ENCODE results near the gene TAL2. TPM values are rescaled to one million over a fixed set of nuclear protein-coding genes. Genes with fewer than 3 reads are reported as not detected.

The TAL2 gene
- polyA plus RNA-seq, 1 of the 3 experiments (the other 2 are of a cell fraction), result 0.15 TPM

GRCh38 chr9:105711867-105712266, 49.6 kb downstream of the TAL2 start:
- Histone ChIP-seq H3K36me3 (replicated peaks in 1 of 2; ENCODE audit: control insufficient read depth in 1 of 2, insufficient read depth in 2 of 2, low read length in 1 of 2) (peaks cover 2% of the 10 kb centered on the region in 2 experiments), H3K4me1 (ENCODE audit: control insufficient read depth in 1 of 2, insufficient read depth in 2 of 2, low read depth in 1 of 2, low read length in 1 of 2) (no peaks in the 10 kb centered on the region), H3K9me2 (no peaks in the 10 kb centered on the region), H2AFZ (ENCODE audit: low read depth) (no peak overlapping the region), H3K79me2 (ENCODE audit: insufficient read depth) (no peaks in the 10 kb centered on the region), H3F3A (replicated peaks; ENCODE audit: insufficient read depth) (no peaks in the 10 kb centered on the region), H3K27me3 (ENCODE audit: insufficient read depth) (no peaks in the 10 kb centered on the region), H4K20me1 (ENCODE audit: insufficient read depth) (no peaks in the 10 kb centered on the region), H3K4me2 (no peak overlapping the region), H3K4me3 (ENCODE audit: low read depth in 2 of 2, low read length in 1 of 2) (no peak overlapping the region), H3K27ac (ENCODE audit: low read depth in 2 of 2, low read length in 1 of 2) (no peak overlapping the region), H3K9me3 (no peaks in the 10 kb centered on the region), H3K9ac (no peak overlapping the region)
- WGBS (ENCODE audit: low lambda C conversion rate), result 91% methylated on average over 7 of the region's 7 CpGs
- ChIA-PET CTCF (interaction anchor here (1.4 kb wide), 1 partner anchor 10 kb away, joined by 4 read pairs; no protein-coding TSS in a partner anchor), POLR2A (no interaction called here)
- no peak for DNase-seq
- TF ChIP-seq ZBTB33 (IDR thresholded peaks at IDR 0.05; ENCODE audit: borderline replicate concordance, low read depth), result no peak
- TF ChIP-seq NRF1 (IDR thresholded peaks at IDR 0.05; ENCODE audit: low read depth, low read length), result no peak
- TF ChIP-seq USF1 (IDR thresholded peaks at IDR 0.05; ENCODE audit: borderline replicate concordance, low read depth), result no peak

GRCh38 chr9:105712297-105712696, 50.0 kb downstream of the TAL2 start:
- Histone ChIP-seq H2AFZ (ENCODE audit: low read depth) (no peak overlapping the region), H3K27ac (ENCODE audit: low read depth in 2 of 2, low read length in 1 of 2) (no peak overlapping the region), H3K27me3 (ENCODE audit: insufficient read depth) (no peaks in the 10 kb centered on the region), H3K9ac (no peak overlapping the region), H3K9me3 (no peaks in the 10 kb centered on the region), H3K4me2 (no peak overlapping the region), H3K9me2 (no peaks in the 10 kb centered on the region), H3K4me1 (ENCODE audit: control insufficient read depth in 1 of 2, insufficient read depth in 2 of 2, low read depth in 1 of 2, low read length in 1 of 2) (no peaks in the 10 kb centered on the region), H4K20me1 (ENCODE audit: insufficient read depth) (no peaks in the 10 kb centered on the region), H3K79me2 (ENCODE audit: insufficient read depth) (no peaks in the 10 kb centered on the region), H3F3A (replicated peaks; ENCODE audit: insufficient read depth) (no peaks in the 10 kb centered on the region), H3K4me3 (ENCODE audit: low read depth in 2 of 2, low read length in 1 of 2) (no peak overlapping the region), H3K36me3 (replicated peaks in 1 of 2; ENCODE audit: control insufficient read depth in 1 of 2, insufficient read depth in 2 of 2, low read length in 1 of 2) (peaks cover 0 to 2% of the 10 kb centered on the region in 2 experiments)
- no peak for DNase-seq
- ChIA-PET CTCF (interaction anchor here (1.4 to 2.8 kb wide), 2 partner anchors 10 to 22 kb away, joined by 4 to 8 read pairs; no protein-coding TSS in a partner anchor), POLR2A (no interaction called here)
- TF ChIP-seq NRF1 (IDR thresholded peaks at IDR 0.05; ENCODE audit: low read depth, low read length) (no peak), GATA2 (CRISPR knock-in tag; IDR thresholded peaks at IDR 0.05) (no peak), GABPA (IDR thresholded peaks at IDR 0.05; ENCODE audit: low read depth) (no peak), NFIC (IDR thresholded peaks at IDR 0.05; ENCODE audit: borderline replicate concordance) (no peak), YY1 (IDR thresholded peaks at IDR 0.05; ENCODE audit: low read depth) (no peak), REST (IDR thresholded peaks at IDR 0.05; ENCODE audit: low read depth, low read length) (no peak), RXRA (IDR thresholded peaks at IDR 0.05; ENCODE audit: borderline replicate concordance, low read depth) (no peak), IRF3 (IDR thresholded peaks at IDR 0.05; ENCODE audit: low read depth, low read length) (no peak), MXI1 (IDR thresholded peaks at IDR 0.05; ENCODE audit: low read depth, low read length) (no peak), ELF1 (IDR thresholded peaks at IDR 0.05) (no peak), TAF1 (IDR thresholded peaks at IDR 0.05; ENCODE audit: borderline replicate concordance, low read depth, low read length) (no peak), POLR2AphosphoS5 (IDR thresholded peaks at IDR 0.05; ENCODE audit: low read depth, low read length) (no peak)
- WGBS (ENCODE audit: low lambda C conversion rate), result 10% methylated on average over 1 of the region's 1 CpG
